Measurements from ENCODE around the gene KLK4.
"Not testable (repeated sequence)": the region's sequence is repeated elsewhere in the genome, so short reads cannot be mapped to it uniquely, and the experiment has no call there.

KLK4 gene

GRCh38 chr19:50912727-50913716 is 1.8 kb upstream of the KLK4 start:
- DNase-seq: no peak

- DNase-seq: no peak
These were observed 956 bp upstream of the KLK4 start for GRCh38 chr19:50912102-50912599.

- no peak for DNase-seq
These were observed 473 bp downstream of the KLK4 start for GRCh38 chr19:50910722-50911121.

- peak; percentile 15 for DNase-seq
These were observed 1.7 kb downstream of the KLK4 start for GRCh38 chr19:50909240-50910070.

GRCh38 chr19:50908336-50908735 is 2.9 kb downstream of the KLK4 start:
- no peak for DNase-seq

- no peak for DNase-seq
These were observed 5.0 kb downstream of the KLK4 start for GRCh38 chr19:50906217-50906616.

GRCh38 chr19:50902640-50903039 is 8.6 kb downstream of the KLK4 start:
- no peak for DNase-seq

- no peak for DNase-seq
These were observed 11.6 kb downstream of the KLK4 start for GRCh38 chr19:50899569-50899968.

GRCh38 chr19:50898018-50898417 is 13.2 kb downstream of the KLK4 start:
- DNase-seq: no peak

- no peak for DNase-seq
These were observed 13.6 kb downstream of the KLK4 start for GRCh38 chr19:50897612-50898011.

- no peak for DNase-seq
These were observed 14.0 kb downstream of the KLK4 start for GRCh38 chr19:50897191-50897607.

- DNase-seq: peak; percentile 78
These were observed 14.5 kb downstream of the KLK4 start for GRCh38 chr19:50896591-50897190.

GRCh38 chr19:50896089-50896590 is 15.1 kb downstream of the KLK4 start:
- not testable (repeated sequence) for DNase-seq

GRCh38 chr19:50894478-50895356 is 16.5 kb downstream of the KLK4 start:
- peak; percentile 19 for DNase-seq

GRCh38 chr19:50893047-50893736 is 18.0 kb downstream of the KLK4 start:
- no peak for DNase-seq

GRCh38 chr19:50891253-50891625 is 20.0 kb downstream of the KLK4 start:
- DNase-seq: no peak

- no peak for DNase-seq
These were observed 20.6 kb downstream of the KLK4 start for GRCh38 chr19:50890422-50891252.

GRCh38 chr19:50889638-50890037 is 21.6 kb downstream of the KLK4 start:
- no peak for DNase-seq

GRCh38 chr19:50882188-50882587 is 29.0 kb downstream of the KLK4 start:
- DNase-seq: no peak

GRCh38 chr19:50880241-50880640 is 31.0 kb downstream of the KLK4 start:
- no peak for DNase-seq
